Activated naive CD8-positive, alpha-beta T cell treated with anti-CD3 and anti-CD28 coated beads for 36 hours (primary cell): Measurements from ENCODE around the gene FCER1G. TPM values are rescaled to one million over a fixed set of nuclear protein-coding genes. Genes with fewer than 3 reads are reported as not detected.
A peak's percentile ranks its signal among the peaks of the same experiment; 100 is the strongest.
"Not testable (repeated sequence)": the region's sequence is repeated elsewhere in the genome, so short reads cannot be mapped to it uniquely, and the experiment has no call there.

Experiments
- DNase-seq: peaks from one replicate; pipeline ENCODE4 v3.0.0; 2021
- H3K27ac Mint-ChIP-seq: one replicate; pipeline ENCODE4 v1.8.0; 2022; ENCODE audit warnings: mild to moderate bottlenecking, moderate library complexity, mixed read lengths
- H3K27me3 Mint-ChIP-seq: one replicate; pipeline ENCODE4 v1.8.0; 2022; ENCODE audit warnings: mild to moderate bottlenecking, mixed read lengths
- H3K36me3 Mint-ChIP-seq: one replicate; pipeline ENCODE4 v1.8.0; 2021; ENCODE audit warnings: mild to moderate bottlenecking, mixed read lengths
- H3K4me1 Mint-ChIP-seq: one replicate; pipeline ENCODE4 v1.8.0; 2021; ENCODE audit warnings: mixed read lengths
- H3K4me3 Mint-ChIP-seq: one replicate; pipeline ENCODE4 v1.8.0; 2022; ENCODE audit warnings: mild to moderate bottlenecking, moderate library complexity, mixed read lengths
- H3K9me3 Mint-ChIP-seq: one replicate; pipeline ENCODE4 v1.8.0; 2022; ENCODE audit warnings: mixed read lengths
- total RNA-seq, 2 experiments: library from RNA; stranded (reverse); gene quantifications; one replicate each; pipeline ENCODE4 v1.2.3, GENCODE V29; 2021

The FCER1G gene
- total RNA-seq, 2 experiments from 2014 or later: 1.2 to 3.0 TPM

DNA sequence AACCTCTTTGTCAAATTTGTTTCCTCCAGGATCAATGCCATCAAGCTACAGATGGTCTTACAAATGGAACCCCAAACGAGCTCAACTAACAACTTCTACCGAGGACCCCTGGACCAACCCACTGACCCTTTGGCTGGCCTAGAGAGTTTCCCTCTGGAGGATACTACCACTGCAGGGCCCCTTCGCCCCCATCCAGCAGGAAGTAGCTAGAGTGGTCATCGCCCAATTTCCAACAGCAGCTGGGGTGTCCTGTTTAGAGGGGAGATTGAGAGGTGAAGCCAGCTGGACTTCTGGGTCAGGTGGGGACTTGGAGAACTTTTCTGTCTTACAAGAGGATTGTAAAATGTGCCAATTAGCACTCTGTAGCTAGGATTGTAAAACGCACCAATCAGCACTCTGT, 42.0 kb downstream of the FCER1G start:
- not testable (repeated sequence) for DNase-seq, H3K4me3 Mint-ChIP-seq, H3K27ac Mint-ChIP-seq
- Mint-ChIP-seq H3K36me3 (peaks cover 11% of the 10 kb centered on the region), H3K4me1 (peaks cover 10% of the 10 kb centered on the region), H3K9me3 (peaks cover 18% of the 10 kb centered on the region), H3K27me3 (peaks cover 58% of the 10 kb centered on the region)

- H3K27me3 Mint-ChIP-seq: peaks cover 67% of the 10 kb centered on the region
Measured at GRCh38 chr1:161258439-161259344, 43.6 kb downstream of the FCER1G start, which contains the start of gene PCP4L1. Gene PCP4L1 (plus strand): TSS chr1:161258745. CDS start chr1:161258975, 230 bp downstream.

GRCh38 chr1:161259345-161259702, 44.2 kb downstream of the FCER1G start:
- peaks cover 67% of the 10 kb centered on the region for H3K27me3 Mint-ChIP-seq
- DNase-seq: no peak
- H3K27ac Mint-ChIP-seq: no peak overlapping the region
- H3K4me1 Mint-ChIP-seq: peaks cover 10% of the 10 kb centered on the region
- peaks cover 11% of the 10 kb centered on the region for H3K36me3 Mint-ChIP-seq
- peaks cover 18% of the 10 kb centered on the region for H3K9me3 Mint-ChIP-seq
- peak overlapping the region; percentile 68 for H3K4me3 Mint-ChIP-seq

More at GRCh38 chr1:161258439-161259344, 43.6 kb downstream of the FCER1G start, which contains the start of gene PCP4L1:
- peaks cover 18% of the 10 kb centered on the region for H3K9me3 Mint-ChIP-seq
- peaks cover 11% of the 10 kb centered on the region for H3K36me3 Mint-ChIP-seq
- no peak within 1 kb of the TSS for H3K27ac Mint-ChIP-seq
- DNase-seq: peak; percentile 57
- H3K4me1 Mint-ChIP-seq: peaks cover 10% of the 10 kb centered on the region
- peak within 1 kb of the TSS; percentile 68 for H3K4me3 Mint-ChIP-seq

DNA sequence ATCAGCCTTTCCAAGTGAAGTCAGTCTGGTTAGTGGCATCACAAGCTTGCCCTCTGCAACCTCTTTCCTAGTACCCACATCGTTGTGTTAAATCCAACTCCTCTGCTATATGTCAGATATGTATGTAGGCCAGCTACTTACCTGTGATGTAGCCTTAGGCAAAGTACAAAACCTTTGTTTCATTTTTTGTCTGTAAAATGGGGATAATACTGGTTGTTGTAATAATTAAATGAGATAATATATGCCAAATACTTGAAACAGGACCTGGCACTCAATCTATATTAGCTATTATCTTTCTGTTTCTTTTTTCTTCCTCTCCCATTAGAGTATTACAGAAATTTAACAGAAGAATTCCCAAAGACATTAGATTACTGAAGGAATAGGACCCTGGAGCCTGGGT, 44.7 kb downstream of the FCER1G start:
- Mint-ChIP-seq H3K36me3 (peaks cover 11% of the 10 kb centered on the region), H3K27me3 (peaks cover 67% of the 10 kb centered on the region), H3K9me3 (peaks cover 18% of the 10 kb centered on the region), H3K27ac (no peak overlapping the region), H3K4me1 (peaks cover 10% of the 10 kb centered on the region), H3K4me3 (no peak overlapping the region)
- no peak for DNase-seq

DNA sequence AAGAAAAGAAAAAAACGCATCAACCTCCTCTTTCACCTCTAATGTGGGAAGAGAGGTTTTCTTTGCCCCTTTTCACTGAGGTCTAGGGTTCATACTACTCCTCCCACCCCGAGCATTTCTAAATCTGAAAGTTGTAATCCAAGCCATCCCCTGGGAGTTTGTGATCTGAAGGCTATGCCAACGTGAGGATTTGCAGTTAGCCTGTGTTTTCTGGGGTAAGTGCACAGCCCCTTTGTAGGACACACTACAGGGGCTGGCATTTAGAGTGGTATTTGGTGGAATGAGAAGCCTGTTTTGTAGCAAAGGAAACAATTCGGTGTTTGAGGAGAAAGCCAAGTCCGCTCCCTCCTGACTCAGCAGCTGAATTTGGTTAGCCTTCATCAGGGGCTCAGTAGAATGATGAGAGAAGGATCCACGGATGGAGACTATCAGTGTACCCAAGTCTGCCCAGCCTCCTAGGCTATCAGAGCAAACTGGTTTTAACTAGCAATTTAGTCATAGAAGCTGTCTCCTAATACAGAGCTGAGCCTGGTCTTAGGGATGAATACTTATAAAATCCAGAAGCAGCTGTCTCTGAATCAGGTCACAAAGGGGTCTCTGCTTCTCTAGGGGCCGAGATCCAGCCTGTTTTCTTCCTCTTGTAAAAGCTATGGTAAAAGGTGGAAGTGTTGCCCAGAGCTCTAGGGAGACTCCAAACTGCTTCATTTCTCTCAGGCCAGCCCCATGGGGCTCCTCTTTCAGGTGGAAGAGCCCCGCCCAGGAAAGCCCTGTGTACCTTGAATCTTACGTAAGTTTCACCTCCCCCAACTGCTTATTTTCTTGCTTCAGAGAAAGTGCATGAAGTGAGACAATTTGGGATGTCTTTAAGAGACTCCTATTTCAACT, 45.5 kb downstream of the FCER1G start:
- Mint-ChIP-seq H3K4me3 (no peak overlapping the region), H3K4me1 (peaks cover 10% of the 10 kb centered on the region), H3K9me3 (peaks cover 17% of the 10 kb centered on the region), H3K36me3 (peaks cover 10% of the 10 kb centered on the region), H3K27me3 (peaks cover 65% of the 10 kb centered on the region), H3K27ac (no peak overlapping the region)
- DNase-seq: no peak

- peaks cover 10% of the 10 kb centered on the region for H3K4me1 Mint-ChIP-seq
- H3K4me3 Mint-ChIP-seq: no peak overlapping the region
- H3K9me3 Mint-ChIP-seq: peaks cover 14% of the 10 kb centered on the region
- H3K27ac Mint-ChIP-seq: no peak overlapping the region
- peaks cover 8% of the 10 kb centered on the region for H3K36me3 Mint-ChIP-seq
- H3K27me3 Mint-ChIP-seq: peaks cover 63% of the 10 kb centered on the region
- DNase-seq: no peak
Measured at GRCh38 chr1:161261261-161262235, 46.5 kb downstream of the FCER1G start.

GRCh38 chr1:161265305-161265704, 50.2 kb downstream of the FCER1G start:
- Mint-ChIP-seq H3K4me3 (no peak overlapping the region), H3K9me3 (no peaks in the 10 kb centered on the region), H3K4me1 (peaks cover 5% of the 10 kb centered on the region)

DNA sequence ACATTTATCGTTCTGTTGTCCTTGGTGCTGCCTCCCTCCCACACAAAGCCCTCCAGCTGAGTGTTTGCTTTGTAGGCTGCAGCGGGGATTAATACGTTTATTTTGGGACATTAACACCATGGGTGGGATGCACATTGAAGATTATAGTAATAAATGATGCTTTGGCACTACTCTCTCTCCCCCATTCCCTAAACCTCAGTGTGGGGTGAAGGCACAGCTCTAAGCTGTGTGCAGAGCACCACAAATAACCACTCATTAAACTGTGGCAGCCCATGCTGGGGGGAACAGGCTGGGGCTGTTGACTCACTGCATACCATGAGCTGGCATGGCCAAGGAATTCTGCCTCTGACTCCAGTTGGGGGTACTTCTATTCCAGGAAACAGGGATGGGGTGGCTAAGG, 51.1 kb downstream of the FCER1G start:
- Mint-ChIP-seq H3K27ac (no peak overlapping the region), H3K27me3 (peaks cover 17% of the 10 kb centered on the region), H3K9me3 (no peaks in the 10 kb centered on the region), H3K4me1 (peaks cover 2% of the 10 kb centered on the region), H3K4me3 (no peak overlapping the region), H3K36me3 (no peaks in the 10 kb centered on the region)
- DNase-seq: no peak

More at GRCh38 chr1:161265305-161265704, 50.2 kb downstream of the FCER1G start:
- DNase-seq: no peak
- Mint-ChIP-seq H3K27me3 (peaks cover 26% of the 10 kb centered on the region), H3K36me3 (no peaks in the 10 kb centered on the region), H3K27ac (no peak overlapping the region)

- H3K27me3 Mint-ChIP-seq: peaks cover 12% of the 10 kb centered on the region
- H3K36me3 Mint-ChIP-seq: no peaks in the 10 kb centered on the region
- no peaks in the 10 kb centered on the region for H3K4me1 Mint-ChIP-seq
- DNase-seq: no peak
- no peak overlapping the region for H3K27ac Mint-ChIP-seq
- no peak overlapping the region for H3K4me3 Mint-ChIP-seq
- H3K9me3 Mint-ChIP-seq: no peaks in the 10 kb centered on the region
Measured at GRCh38 chr1:161266836-161267235, 51.7 kb downstream of the FCER1G start.

GRCh38 chr1:161267321-161267720, 52.2 kb downstream of the FCER1G start:
- Mint-ChIP-seq H3K36me3 (no peaks in the 10 kb centered on the region), H3K9me3 (no peaks in the 10 kb centered on the region), H3K4me3 (no peak overlapping the region), H3K27me3 (peaks cover 11% of the 10 kb centered on the region), H3K4me1 (no peaks in the 10 kb centered on the region), H3K27ac (no peak overlapping the region)
- no peak for DNase-seq

Other genes with a start within 250 kb of the FCER1G start
- 10 to 100 TPM; 12.8 to 13.4 TPM for gene F11R, start 194.1 kb upstream of the FCER1G start, total RNA-seq
- 10 to 100 TPM; 44.8 to 45.7 TPM for gene TSTD1, start 176.3 kb upstream of the FCER1G start, total RNA-seq
- 10 to 100 TPM; 57.0 to 62.0 TPM for gene USF1, start 169.3 kb upstream of the FCER1G start, total RNA-seq
- gene ARHGAP30, start 145.4 kb upstream of the FCER1G start, total RNA-seq: 100 to 1,000 TPM; 146 to 157 TPM
- under 1 TPM; 0.12 to 0.16 TPM for gene NECTIN4, start 125.7 kb upstream of the FCER1G start, total RNA-seq
- under 1 TPM; 0.33 to 0.46 TPM for gene KLHDC9, start 116.9 kb upstream of the FCER1G start, total RNA-seq
- gene PFDN2, start 97.3 kb upstream of the FCER1G start, total RNA-seq: 100 to 1,000 TPM; 141 to 148 TPM
- gene NIT1, start 97.2 kb upstream of the FCER1G start, total RNA-seq: 10 to 100 TPM; 34.3 to 39.3 TPM
- gene DEDD, start 82.6 kb upstream of the FCER1G start, total RNA-seq: 10 to 100 TPM; 37.4 to 38.7 TPM
- 10 to 100 TPM; 89.9 to 92.8 TPM for gene UFC1, start 61.3 kb upstream of the FCER1G start, total RNA-seq
- 10 to 100 TPM; 24.2 to 25.4 TPM for gene USP21, start 55.8 kb upstream of the FCER1G start, total RNA-seq
- 10 to 100 TPM; 20.1 to 20.8 TPM for gene PPOX, start 48.9 kb upstream of the FCER1G start, total RNA-seq
- gene B4GALT3, start 37.8 kb upstream of the FCER1G start, total RNA-seq: 10 to 100 TPM; 49.5 to 53.9 TPM
- 1 to 10 TPM; 2.5 to 3.8 TPM for gene ADAMTS4, start 16.2 kb upstream of the FCER1G start, total RNA-seq
- gene NDUFS2, start 12.9 kb upstream of the FCER1G start, total RNA-seq: 10 to 100 TPM; 87.7 to 95.8 TPM
- gene APOA2, start 8.3 kb downstream of the FCER1G start, total RNA-seq: not detected
- gene TOMM40L, start 10.8 kb downstream of the FCER1G start, total RNA-seq: 10 to 100 TPM; 26.3 to 26.4 TPM
- gene NR1I3, start 22.9 kb downstream of the FCER1G start, total RNA-seq: not detected
- under 1 TPM; 0.39 to 0.80 TPM for gene PCP4L1, start 43.5 kb downstream of the FCER1G start, total RNA-seq
- gene MPZ, start 94.7 kb downstream of the FCER1G start, total RNA-seq: 1 to 10 TPM; 2.9 to 3.7 TPM
- 100 to 1,000 TPM; 187 to 192 TPM for gene SDHC, start 99.1 kb downstream of the FCER1G start, total RNA-seq
- not detected for gene CFAP126, start 152.6 kb downstream of the FCER1G start, total RNA-seq